ENCODE results near the gene KCNN1.

KCNN1 gene

DNA sequence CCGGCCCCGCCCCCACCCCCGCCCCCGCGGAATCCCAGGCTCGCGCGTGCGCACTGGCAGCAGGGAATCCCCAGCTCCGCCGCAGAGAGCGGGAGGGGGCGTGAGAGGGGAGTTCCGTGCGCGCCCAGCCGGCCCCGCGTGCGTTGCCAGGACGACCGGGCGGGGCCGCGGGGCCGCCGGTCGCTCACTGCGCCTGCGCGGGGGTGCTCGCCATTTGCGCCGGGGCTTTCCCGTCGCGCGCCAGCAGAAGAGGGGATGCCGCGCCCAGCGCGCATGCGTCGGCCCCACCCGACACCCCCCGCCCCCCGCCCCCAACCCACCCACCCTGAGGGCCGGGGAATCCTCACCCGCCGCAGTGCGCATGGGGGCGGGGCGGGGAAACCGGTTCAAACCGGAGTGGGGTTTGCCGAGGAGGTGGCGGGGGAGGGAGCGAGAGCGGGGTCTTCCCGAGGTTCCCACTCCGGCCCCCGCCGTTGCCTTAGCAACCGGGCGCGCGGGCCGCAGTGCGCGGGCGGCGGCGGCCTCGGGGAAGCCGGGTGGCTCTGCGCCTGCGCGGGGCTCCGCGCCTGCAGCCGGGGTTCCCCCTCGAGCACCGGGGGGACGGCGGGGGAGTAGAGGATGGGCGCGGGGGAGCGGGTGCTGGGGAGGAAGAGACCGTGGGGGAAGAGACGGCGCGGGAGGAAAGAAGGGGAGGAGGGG is 18.9 kb upstream of the KCNN1 start:
- peak; percentile 86 for DNase-seq

GRCh38 chr19:17948514-17948900 is 18.4 kb upstream of the KCNN1 start:
- DNase-seq, result no peak

DNA sequence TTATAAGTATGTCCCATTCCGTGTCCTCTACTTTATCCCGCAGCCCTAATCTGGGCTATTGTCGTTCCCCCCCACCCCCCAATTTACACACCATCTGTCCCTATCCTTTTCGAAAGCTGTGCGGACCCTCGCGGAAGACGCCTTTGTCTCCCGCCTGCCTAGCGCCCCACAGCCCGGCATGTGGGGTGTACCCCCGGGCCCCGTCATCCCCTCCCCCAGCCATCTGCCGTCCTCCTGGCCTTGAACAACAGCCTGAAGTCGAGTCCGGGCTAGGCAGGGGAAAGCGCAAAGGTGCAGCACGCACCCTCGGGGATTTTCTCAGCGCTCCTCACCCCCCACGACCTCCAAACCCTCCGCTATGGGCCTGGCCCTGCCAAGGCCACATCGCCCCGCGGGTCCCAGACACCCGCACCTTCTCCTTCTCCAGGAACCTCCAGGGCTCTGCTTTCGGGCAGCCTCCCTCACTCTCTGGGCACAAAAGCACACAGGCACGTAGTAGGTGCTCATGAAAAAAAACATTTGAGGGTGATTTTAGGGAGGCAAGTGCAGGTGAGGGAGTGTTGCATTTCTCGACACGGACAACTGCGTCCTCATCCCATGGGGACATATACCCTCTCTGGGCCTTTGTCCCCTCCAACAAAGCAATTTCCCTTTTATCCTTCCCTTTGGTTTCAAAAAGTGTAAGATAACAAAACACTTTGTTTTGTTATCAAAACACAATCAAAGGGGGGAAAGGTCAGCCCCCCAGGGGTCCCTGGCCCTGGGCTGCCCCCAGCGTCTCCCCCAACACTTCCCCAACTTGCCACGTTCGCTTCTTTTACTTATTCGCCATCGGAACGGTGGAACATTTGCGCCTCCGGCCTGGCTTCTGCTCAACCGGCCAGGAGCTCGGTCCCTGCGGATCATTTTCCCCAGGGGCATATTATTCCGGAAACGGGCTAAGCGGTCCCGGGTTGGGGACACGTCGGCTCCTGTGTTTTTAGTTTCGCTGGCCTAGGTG is 17.7 kb upstream of the KCNN1 start:
- DNase-seq, result no peak

- DNase-seq, result no peak
These were observed 17.0 kb upstream of the KCNN1 start for GRCh38 chr19:17949956-17950309.

- no peak for DNase-seq
These were observed 16.4 kb upstream of the KCNN1 start for GRCh38 chr19:17950310-17951156.

DNA sequence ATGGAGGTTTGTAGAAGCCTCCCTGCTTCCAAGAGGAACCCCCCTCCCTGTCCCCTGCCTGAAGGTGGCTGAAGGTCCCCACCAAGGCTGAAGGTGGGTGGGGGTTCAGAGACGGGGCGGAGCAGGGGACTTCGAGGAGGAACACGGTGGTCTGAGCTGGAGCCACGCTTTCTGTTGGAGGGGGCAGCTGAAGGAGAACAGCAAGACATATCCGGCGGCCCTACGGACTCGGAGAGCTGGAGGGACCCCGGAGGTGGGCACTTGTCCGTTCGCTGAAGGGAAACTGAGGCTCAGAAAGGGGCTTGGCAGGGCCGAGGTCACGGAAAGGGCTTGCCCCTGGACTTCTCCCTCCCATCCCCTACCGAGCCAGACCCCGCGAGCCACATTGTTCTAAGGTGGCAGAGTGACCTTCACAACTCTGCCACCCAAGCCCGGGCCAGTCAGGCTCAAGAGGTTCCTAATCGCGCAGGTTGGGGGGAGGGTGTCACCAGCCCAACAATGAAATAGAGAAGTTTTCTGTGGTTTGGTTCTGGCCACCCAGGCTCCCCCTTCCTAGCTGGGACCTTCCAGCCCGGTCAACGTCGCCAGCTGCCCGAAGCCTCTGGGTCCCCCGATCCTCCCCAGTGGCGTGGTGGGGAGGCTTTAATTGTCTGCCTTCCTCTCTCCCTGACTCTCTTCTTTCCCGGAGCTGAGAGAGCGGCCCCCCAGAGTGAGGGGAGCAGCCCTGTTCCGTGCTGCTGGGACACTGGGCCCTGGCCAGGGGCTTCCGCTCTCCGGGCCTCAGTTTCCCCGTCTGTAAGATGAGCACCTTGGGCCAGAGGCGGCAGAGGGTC is 15.5 kb upstream of the KCNN1 start:
- no peak for DNase-seq

DNA sequence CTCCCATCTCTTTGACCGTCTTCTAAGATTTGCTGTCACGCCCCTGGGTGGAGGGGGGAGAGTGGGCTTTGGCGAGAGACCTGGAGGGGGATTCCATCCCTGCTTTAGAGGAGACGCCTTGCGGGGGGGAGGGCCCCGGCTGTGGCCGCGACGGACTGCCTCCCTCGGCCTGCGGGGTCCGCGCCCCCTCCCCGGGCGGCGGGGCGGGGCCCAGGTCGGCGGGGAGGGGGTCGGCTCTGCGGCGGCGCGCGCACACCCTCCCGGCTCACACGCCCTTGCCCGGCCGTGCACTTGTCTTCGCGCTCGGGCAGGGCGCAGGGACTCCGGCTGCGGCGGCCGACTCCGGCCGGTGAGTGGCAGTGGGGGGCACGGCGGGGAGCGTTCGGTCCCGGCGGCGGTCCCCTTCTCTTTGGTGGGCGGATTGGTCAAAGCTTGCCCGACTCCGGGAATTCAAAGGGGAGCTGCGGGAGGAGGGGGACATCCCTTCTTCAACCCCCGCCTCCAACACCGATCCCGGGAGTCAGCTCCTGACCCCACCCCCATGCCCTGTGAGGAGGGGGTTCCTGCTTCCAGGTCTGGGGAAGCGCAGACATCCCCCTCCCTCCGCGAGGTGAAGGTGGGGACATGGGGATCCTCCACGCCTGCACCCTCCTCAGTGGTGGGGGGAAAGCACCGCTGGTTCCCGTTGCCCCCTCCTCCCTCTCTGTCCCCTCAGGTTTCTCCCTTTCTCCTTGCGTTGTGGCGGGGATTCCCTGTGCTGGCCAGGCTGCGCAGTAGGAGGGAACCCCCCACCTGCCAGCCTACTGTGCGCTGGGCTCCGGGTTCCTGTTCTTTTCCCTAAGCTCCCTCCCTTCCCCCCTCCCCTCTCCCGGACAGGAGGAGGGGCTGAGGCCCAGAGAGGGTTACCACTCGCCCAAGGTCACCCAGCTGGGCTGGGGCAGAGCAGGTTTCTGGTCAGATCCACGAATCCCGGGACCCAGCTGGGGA is 14.6 kb upstream of the KCNN1 start:
- DNase-seq, result no peak

- DNase-seq, result no peak
These were observed 13.5 kb upstream of the KCNN1 start for GRCh38 chr19:17953316-17953801.

GRCh38 chr19:17953869-17954268 is 13.0 kb upstream of the KCNN1 start:
- no peak for DNase-seq

DNA sequence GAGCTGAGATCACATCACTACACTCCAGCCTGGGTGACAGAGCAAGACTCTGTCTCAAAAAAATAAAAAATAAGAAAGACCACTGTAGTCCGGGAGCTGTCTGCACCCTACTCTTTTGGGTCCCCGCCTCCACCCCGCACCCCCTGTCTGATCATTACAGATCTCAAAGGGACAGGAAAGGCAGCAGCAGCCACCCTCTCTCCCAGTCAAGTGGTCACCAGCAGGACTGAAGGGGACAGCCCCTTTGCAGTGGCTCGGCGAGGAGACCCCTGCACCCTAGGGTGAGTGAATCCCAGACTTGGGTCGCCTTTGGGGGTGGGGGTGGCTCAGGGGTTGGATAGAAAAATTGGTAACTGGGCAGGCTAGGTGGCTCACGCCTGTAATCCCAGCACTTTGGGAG is 12.5 kb upstream of the KCNN1 start:
- DNase-seq, result no peak

DNA sequence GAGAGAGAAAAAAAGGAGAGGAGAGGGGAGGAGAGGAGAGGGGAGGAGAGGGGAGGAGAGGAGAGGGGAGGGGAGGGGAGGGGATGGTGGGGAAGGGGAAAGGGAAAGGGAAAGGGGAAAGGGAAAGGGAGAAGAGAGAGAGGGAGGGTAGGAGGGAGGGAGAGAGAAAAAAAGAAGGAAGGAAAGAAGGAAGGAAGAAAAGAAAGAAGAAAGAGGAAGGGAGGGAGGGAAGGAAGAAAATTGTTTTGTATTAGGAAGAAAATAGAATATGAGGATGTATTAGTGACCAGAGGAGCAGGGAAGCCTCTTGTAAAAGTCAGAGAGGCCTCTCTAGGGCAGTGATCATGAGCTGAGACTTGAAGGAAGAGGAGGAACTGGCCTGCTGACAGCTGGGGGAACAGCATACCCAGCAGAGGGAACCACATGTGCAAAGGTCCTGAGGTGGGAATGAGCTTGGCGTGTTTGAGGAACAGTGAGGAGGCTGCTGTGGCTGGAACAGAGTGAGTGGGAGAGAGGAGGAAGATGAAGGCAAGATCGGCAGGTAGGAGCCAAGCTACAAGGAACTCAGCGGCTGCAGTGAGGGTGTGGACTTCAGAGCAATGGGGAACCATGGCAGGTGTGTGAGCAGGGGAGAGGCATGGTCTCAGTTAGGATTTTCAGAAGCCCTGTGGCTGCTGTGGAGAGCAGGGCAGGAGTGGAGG is 9.6 kb upstream of the KCNN1 start:
- no peak for DNase-seq

- DNase-seq, result no peak
These were observed 9.0 kb upstream of the KCNN1 start for GRCh38 chr19:17957885-17958284.

DNA sequence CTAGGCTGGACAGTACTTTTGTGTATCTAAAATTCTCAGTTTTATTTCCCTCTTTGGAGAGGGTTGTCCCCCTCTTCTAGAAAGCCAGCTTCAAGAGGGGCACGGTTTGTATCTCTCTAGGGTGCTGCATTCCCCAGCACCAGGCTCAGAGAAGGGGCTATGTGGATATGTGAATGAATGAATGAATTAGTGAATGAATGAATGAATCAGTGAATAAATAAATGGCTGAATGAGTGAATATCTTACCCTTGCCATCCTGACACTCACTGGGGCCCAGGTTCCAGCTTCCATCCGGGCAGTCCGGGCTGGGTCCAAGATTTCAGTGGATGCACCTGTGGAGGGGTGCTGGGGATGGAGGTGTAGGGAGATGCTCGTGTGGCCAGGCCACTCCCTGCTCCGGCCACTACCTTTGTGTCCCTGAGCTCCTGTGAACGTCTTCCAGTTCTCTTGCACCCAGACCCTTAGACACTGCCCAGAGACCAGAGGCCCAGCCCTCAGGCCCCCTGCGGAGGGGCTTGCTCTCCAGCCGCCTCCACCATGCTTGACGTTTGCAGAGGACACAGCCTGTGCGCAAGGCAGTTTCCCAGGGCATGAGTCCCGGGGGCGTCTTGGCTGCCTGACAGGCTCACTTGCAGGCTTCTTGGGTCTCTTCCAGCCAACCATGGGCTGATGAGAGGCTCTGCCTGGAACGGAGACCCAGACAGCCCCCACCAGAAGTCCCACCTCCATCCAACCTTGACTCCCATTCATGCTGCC is 2.8 kb upstream of the KCNN1 start:
- no peak for DNase-seq

DNA sequence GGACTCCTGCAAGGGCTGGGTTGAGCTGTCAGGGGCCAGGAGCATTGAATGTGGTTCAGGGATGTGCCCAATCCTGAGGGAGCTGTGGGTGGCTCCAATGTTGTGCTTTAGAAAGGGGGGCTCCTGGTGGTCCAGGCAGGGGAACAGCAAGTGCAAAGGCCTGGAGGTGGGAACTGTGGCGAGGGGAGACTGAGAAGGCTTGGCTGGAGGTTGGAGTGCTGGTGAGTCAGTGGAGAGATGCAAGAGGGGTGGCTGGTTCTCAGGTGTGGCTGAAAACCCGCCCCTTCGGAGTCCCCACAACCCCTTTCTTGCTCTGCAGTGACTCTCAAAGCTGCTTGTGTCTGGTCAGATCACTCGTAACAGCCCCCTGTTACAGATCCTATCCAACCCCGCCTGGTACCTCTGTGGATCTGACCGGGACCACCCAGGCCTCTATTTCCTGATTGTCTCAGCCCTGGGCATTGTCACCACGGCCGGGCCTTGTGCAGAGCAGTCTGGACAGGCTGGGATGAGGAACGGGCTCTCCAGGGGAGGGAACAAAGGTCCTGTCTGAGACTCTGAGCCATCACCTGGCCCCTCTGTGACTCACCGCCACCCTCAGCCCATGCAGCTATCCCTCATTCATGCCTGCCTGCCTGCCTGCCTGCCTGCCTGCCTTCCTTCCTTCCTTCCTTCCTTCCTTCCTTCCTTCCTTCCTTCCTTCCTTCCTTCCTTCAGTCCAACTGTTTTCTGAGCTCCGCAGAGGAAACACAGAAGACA is 1.4 kb upstream of the KCNN1 start:
- no peak for DNase-seq

DNA sequence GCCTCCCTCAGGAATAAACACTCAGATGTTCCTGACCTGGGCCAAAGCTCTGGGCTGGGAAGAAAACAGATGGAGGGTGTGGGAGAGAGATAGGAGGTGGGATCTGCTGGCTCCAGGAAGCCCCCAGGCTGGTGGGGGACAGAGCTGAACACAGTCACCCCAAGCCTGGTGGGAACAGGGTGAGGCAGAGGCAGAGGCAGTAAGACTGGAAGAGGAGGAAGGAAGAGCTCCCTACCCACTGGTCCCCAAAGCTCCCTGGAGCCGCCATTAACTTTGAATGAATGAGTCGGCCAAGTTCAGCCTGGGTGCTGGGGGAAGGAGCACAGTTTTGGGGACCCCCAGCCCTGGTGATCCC is 801 bp upstream of the KCNN1 start:
- no peak for DNase-seq

- no peak for DNase-seq
These were observed 547 bp downstream of the KCNN1 start for GRCh38 chr19:17967257-17968051.

- DNase-seq, result no peak
These were observed 1.5 kb downstream of the KCNN1 start for GRCh38 chr19:17968362-17968761.
